Lower leg skin (tissue), 4 donors: ENCODE data around the gene HTR1D. TPM values are rescaled to one million over a fixed set of nuclear protein-coding genes. Genes with fewer than 3 reads are reported as not detected.
"Not testable (repeated sequence)": the region's sequence is repeated elsewhere in the genome, so short reads cannot be mapped to it uniquely, and the experiment has no call there.

Experiments used
- DNase-seq, 2 donors: peaks; one replicate each; pipeline ENCODE4 v3.0.0-alpha.2; 2019; ENCODE audit warnings: low spot score in 2 of 2
- H3K4me3 ChIP-seq: fragments of 200-600 bp; sonication (generic); 2 replicates; pipeline ENCODE4 v1.5.1; 2017; ENCODE audit warnings: mild to moderate bottlenecking, low read depth; ENCODE audit not compliant: poor library complexity, severe bottlenecking
- POLR2A ChIP-seq, 2 donors: fragments of 450-650 bp; IDR thresholded peaks; one replicate each; pipeline ENCODE4 v1.6.1; 2016 to 2017; ENCODE audit warnings: antibody characterized with exemption in 2 of 2, mild to moderate bottlenecking in 1 of 2, moderate library complexity in 1 of 2
- WGBS, 2 donors: methylation state at CpG; one replicate each; pipeline ENCODE4 v1.1.5; 2018; 5-methylcytosine and 5-hydroxymethylcytosine counted together
- intact Hi-C: fragments of 100-400 bp; cut with DNase I; formaldehyde crosslinking; loops from one replicate; pipeline ENCODE4 v1.15.0; 2023; ENCODE audit warnings: low total_unique reads
- total RNA-seq, 4 donors: library from RNA; depleted of rRNA; stranded (reverse); fragments of >200 nt; gene quantifications; one replicate each; pipeline ENCODE4 v1.1.0, GENCODE V29; 2016
- TF ChIP-seq, protein P1 (sequence below), 3 donors: fragments of 450-650 bp; IDR thresholded peaks; one replicate each; pipeline ENCODE4 v1.5.1; 2016; ENCODE audit warnings: antibody characterized with exemption in 3 of 3, mild to moderate bottlenecking in 3 of 3, moderate library complexity in 2 of 3

The HTR1D gene, protein sequence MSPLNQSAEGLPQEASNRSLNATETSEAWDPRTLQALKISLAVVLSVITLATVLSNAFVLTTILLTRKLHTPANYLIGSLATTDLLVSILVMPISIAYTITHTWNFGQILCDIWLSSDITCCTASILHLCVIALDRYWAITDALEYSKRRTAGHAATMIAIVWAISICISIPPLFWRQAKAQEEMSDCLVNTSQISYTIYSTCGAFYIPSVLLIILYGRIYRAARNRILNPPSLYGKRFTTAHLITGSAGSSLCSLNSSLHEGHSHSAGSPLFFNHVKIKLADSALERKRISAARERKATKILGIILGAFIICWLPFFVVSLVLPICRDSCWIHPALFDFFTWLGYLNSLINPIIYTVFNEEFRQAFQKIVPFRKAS
- total RNA-seq, result not detected

DNA sequence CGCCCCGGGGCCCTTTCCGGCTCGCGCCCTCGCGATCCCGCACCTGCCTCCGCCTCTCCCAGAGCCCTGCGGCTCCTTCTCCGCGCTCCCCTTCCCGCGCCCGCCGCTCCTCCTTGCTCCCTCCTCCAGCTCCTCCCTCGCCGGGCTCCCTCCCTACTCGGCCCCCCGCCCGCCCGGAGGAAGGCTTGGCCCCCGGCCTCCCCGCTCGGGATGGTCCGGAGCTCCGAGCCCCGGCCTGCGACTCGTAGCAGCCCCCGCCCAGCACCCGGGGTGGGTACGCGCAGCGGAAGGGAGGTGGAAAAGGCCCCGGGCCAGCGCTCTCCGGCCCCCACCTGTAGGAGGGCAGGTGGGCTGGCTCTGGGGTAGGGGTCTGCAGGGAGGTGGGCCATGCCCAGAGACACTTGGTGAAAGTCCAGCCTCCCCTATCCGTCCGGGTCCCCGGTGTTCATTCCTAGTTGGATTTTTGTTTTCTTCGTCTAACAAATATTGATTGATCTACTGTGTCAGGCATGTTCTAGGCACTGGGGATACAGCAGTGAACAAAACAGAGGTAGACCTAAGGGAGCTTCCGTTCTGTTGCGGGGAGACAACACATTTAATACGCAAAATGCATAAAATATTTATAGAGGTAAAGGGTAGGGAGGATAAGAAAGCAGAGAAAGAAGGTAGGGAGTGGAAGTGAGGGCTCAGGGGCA is at the start of gene HTR1D:
Gene HTR1D, minus strand, starts transcription at position 82 of the 695 bp plus-strand sequence. CDS start 23,283 bp downstream, outside the sequence.
- H3K4me3 ChIP-seq, result peak within 1 kb of the TSS; percentile 10
- DNase-seq, result no peak
- intact Hi-C loops, result no loop called here
- WGBS, 2 donors, result 2 to 4% methylated on average over 18 to 41 of the region's 45 CpGs
- no peak for TF ChIP-seq POLR2A (IDR thresholded peaks at IDR 0.05)
- TF ChIP-seq, protein P1, sequence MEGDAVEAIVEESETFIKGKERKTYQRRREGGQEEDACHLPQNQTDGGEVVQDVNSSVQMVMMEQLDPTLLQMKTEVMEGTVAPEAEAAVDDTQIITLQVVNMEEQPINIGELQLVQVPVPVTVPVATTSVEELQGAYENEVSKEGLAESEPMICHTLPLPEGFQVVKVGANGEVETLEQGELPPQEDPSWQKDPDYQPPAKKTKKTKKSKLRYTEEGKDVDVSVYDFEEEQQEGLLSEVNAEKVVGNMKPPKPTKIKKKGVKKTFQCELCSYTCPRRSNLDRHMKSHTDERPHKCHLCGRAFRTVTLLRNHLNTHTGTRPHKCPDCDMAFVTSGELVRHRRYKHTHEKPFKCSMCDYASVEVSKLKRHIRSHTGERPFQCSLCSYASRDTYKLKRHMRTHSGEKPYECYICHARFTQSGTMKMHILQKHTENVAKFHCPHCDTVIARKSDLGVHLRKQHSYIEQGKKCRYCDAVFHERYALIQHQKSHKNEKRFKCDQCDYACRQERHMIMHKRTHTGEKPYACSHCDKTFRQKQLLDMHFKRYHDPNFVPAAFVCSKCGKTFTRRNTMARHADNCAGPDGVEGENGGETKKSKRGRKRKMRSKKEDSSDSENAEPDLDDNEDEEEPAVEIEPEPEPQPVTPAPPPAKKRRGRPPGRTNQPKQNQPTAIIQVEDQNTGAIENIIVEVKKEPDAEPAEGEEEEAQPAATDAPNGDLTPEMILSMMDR (IDR thresholded peaks at IDR 0.05), result no peak

DNA sequence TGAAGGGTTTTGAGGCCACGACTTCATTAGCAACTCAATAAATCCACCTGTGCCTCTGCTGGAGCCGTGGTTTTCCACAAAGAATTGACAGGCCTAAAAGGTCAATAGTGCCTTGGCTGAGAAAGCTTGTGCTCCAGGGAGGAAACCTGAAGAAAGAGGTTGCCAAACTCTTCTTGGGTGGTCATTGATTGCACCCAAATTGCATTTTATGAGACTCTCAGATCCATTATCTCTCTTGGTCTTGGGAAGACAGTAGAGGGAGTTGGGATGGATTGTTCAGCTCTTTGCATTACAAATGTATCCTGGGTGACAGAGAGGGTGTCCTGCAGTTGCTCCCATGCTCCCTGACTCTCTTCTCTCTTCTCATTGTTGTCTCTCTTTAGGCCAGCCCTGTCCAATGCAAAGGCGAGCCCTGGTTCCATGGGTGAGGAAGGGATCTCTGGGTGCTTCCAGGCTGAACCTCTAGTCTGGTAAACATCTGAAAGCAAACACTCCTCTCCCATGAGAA is 46.1 kb upstream of the HTR1D start:
- TF ChIP-seq, protein P1 (IDR thresholded peaks at IDR 0.05), result no peak
- no peak for TF ChIP-seq POLR2A (IDR thresholded peaks at IDR 0.05)
- WGBS, 2 donors, result 70 to 76% methylated on average over 3 of the region's 3 CpGs
- peak in 1 of 2 donors; percentile 32 for DNase-seq

DNA sequence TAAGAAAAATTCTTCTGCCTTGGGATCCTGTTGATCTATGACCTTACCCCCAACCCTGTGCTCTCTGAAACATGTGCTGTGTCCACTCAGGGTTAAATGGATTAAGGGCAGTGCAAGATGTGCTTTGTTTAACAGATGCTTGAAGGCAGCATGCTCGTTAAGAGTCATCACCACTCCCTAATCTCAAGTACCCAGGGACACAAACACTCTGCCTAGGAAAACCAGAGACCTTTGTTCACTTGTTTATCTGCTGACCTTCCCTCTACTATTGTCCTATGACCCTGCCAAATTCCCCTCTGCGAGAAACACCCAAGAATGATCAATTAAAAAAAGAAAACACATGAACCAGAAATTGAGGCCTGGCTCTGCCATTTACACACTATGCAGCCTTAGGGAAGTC is 40.8 kb upstream of the HTR1D start:
- intact Hi-C loops, H3K4me3 ChIP-seq, DNase-seq: not testable (repeated sequence)
- WGBS, 2 donors, result 80 to 83% methylated on average over 1 of the region's 2 CpGs

More for the DNA sequence above, 46.1 kb upstream of the HTR1D start:
- intact Hi-C loops, result no loop called here
- H3K4me3 ChIP-seq, result no peak overlapping the region

DNA sequence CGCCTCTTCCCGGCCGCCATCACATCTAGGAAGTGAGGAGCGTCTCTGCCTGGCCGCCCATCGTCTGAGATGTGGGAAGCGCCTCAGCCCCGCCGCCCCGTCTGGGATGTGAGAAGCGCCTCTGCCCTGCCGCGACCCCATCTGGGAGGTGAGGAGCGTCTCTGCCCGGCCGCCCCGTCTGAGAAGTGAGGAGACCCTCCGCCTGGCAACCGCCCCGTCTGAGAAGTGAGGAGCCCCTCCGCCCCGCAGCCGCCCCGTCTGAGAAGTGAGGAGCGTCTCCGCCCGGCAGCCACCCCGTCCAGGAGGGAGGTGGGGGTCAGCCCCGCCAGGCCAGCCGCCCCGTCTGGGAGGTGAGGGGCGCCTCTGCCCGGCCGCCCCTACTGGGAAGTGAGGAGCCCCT is 40.1 kb upstream of the HTR1D start:
- 92 to 96% methylated on average over 20 to 33 of the region's 34 CpGs for WGBS, 2 donors
- H3K4me3 ChIP-seq, DNase-seq, intact Hi-C loops: not testable (repeated sequence)

DNA sequence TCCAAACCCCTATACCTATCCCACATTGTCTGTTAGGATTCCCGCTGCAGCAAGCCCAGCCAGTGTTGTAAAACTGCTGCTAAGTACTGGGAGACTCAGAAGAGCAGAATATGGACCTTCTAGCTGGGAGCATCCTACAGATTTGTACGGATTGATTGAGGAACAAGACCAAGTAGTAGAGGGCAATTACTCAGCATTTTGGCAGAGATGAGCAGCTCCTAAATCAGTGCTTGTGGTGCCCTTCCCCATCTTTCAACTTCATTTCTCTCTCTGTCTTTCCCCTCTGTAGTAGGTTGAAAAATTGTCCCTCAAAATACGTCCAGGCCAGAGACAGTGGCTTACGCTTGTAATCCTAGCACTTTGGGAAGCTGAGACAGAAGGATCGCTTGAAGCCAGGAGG is 37.3 kb upstream of the HTR1D start:
- TF ChIP-seq POLR2A (IDR thresholded peaks at IDR 0.05), result no peak
- TF ChIP-seq, protein P1 (IDR thresholded peaks at IDR 0.05), result no peak
- H3K4me3 ChIP-seq, result no peak overlapping the region
- DNase-seq, result no peak
- intact Hi-C loops, result no loop called here
- 83 to 86% methylated on average over 5 of the region's 5 CpGs for WGBS, 2 donors

DNA sequence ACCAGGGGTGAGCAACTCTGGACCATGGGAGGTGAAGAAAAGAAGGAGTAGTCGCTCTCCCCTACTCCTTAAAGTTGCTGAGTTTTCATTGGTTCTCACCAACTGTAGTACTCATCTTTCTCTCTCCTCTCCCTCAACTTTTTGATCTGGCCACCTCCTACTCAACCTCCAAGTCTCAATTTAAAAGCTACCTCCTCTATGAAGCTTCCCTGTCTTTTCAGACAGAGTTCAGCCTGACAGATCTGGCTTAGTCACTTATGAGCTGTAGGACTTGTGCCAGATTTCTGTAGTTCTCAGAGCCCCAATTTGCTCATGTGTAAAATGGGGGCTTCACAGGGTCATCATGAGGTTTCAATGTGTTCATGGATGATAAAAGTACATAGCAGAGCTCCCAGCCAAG is 34.5 kb upstream of the HTR1D start:
- 82 to 89% methylated on average over 1 of the region's 1 CpG for WGBS, 2 donors
- TF ChIP-seq, protein P1 (IDR thresholded peaks at IDR 0.05), result no peak
- no peak for TF ChIP-seq POLR2A (IDR thresholded peaks at IDR 0.05)
- intact Hi-C loops, result no loop called here
- DNase-seq, result no peak
- H3K4me3 ChIP-seq, result no peak overlapping the region
